Measurements from ENCODE around the gene LRIT2. TPM values are rescaled to one million over a fixed set of nuclear protein-coding genes. Genes with fewer than 3 reads are reported as not detected.

Gene LRIT2
- total and polyA plus RNA-seq, 9 of the 15 experiments (the other 6 are each of a cell fraction or from before 2014, with no cell fraction given), result not detected

- TF ChIP-seq HDAC8 (tag; IDR thresholded peaks at IDR 0.05) (no peak), HBP1 (CRISPR knock-in tag; IDR thresholded peaks at IDR 0.05) (0 out of 2 replicates have a peak, but pooled peaks have one; percentile 64), NCOR1 (IDR thresholded peaks at IDR 0.05) (no peak), SMARCA5 (IDR thresholded peaks at IDR 0.05) (peak; percentile 58; the same call in 1 of the 2 replicates), PTBP1 (IDR thresholded peaks at IDR 0.05; ENCODE audit: low read depth, low read length) (no peak), CREBBP (IDR thresholded peaks at IDR 0.05; ENCODE audit: low read depth, low read length) (peak; percentile 31), SP2 (IDR thresholded peaks at IDR 0.05; ENCODE audit: extremely low read depth, low read depth, low read length, poor library complexity, severe bottlenecking) (no peak), CHD4 (IDR thresholded peaks at IDR 0.05; ENCODE audit: insufficient read depth, insufficient replicate concordance, low read depth, low read length, poor library complexity, severe bottlenecking) (peak; percentile 12), PHB2 (IDR thresholded peaks at IDR 0.05; ENCODE audit: low read depth) (peak; percentile 52; the same call in 1 of the 2 replicates), RERE (CRISPR knock-in tag; IDR thresholded peaks at IDR 0.05; ENCODE audit: borderline replicate concordance) (no peak), ZNF408 (CRISPR knock-in tag; IDR thresholded peaks at IDR 0.05; ENCODE audit: low read depth) (no peak), ZFPM2 (CRISPR knock-in tag; IDR thresholded peaks at IDR 0.05) (no peak), HDGF (IDR thresholded peaks at IDR 0.05) (0 out of 2 replicates have a peak, but pooled peaks have one; percentile 47), TRIM24 (IDR thresholded peaks at IDR 0.05) (peak; percentile 8 to 40; a peak in 1 of 4 replicates), ELF4 (CRISPR knock-in tag; IDR thresholded peaks at IDR 0.05) (peak; percentile 74), ATF3 (IDR thresholded peaks at IDR 0.05) (no peak), ATF3 (CRISPR knock-in tag; conservative IDR thresholded peaks at IDR 0.05) (no peak), MTA2 (IDR thresholded peaks at IDR 0.05; ENCODE audit: low read depth) (no peak), HDAC1 (IDR thresholded peaks at IDR 0.05) (peak in 1 of 2 experiments; percentile 61; a peak in 2 of 4 replicates), HIVEP1 (CRISPR knock-in tag; IDR thresholded peaks at IDR 0.05) (no peak), TAF15 (IDR thresholded peaks at IDR 0.05; ENCODE audit: low read depth, low read length) (no peak)
These were observed 47.2 kb downstream of the LRIT2 start (continued) for GRCh38 chr10:84178160-84178609.

All from K562 (cell line).